GM10266 (cell line): ENCODE data around the gene SLC6A17.

ENCODE experiments used
- DNase-seq: peaks from one replicate; pipeline ENCODE4 v3.0.0; 2012; ENCODE audit errors: extremely low spot score
- CTCF ChIP-seq: IDR thresholded peaks from 2 replicates; pipeline ENCODE4 v1.5.1; 2012; ENCODE audit warnings: mild to moderate bottlenecking, low read depth; ENCODE audit not compliant: control insufficient read depth, insufficient read depth; ENCODE audit errors: missing control alignments

The SLC6A17 gene

DNA sequence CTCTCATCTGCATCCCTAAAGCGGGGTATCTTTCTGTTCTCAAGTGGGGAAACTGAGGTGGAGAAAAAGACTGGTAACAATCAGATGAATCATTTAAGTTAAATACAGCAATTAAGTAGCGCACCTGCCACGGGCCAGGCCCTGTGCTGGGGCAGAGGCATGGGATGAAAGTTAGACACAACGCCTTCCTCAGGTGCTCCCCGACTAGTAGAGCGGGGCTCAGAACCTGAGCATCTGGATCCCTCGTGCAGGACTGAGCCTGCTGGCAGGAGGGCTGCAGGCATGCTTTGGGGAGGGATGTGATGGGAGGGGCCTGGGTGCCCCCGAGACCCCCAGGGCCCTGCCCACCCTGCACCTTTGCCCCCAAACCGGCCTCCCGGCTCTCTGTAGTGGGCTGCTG, 44.9 kb downstream of the SLC6A17 start:
- TF ChIP-seq CTCF, result no peak
- no peak for DNase-seq

- DNase-seq, result peak; percentile 83
- TF ChIP-seq CTCF, result peak; percentile 95
Measured at GRCh38 chr1:110196917-110197765, 46.8 kb downstream of the SLC6A17 start.

DNA sequence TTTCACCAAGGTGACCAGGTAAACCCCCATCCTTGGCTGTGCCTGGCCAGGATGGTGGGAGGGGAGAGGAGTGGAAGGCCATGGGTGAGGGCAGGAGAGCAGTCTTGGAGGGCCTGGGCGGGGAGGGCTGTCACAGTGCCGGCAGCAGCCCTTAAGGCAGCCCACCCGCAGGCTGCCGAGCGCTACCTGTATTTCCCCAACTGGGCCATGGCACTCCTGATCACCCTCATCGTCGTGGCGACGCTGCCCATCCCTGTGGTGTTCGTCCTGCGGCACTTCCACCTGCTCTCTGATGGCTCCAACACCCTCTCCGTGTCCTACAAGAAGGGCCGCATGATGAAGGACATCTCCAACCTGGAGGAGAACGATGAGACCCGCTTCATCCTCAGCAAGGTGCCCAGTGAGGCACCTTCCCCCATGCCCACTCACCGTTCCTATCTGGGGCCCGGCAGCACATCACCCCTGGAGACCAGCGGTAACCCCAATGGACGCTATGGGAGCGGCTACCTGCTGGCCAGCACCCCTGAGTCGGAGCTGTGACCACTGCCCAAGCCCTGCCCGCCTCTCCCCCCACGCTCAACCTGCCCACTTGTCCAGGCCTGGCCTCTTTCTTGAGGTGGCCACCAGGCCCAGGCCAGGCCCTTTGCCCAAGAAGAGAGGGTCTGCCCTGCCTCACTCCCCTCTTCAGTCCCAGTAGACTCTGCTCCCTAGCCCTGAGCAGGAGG, 47.8 kb downstream of the SLC6A17 start:
- DNase-seq, result no peak

DNA sequence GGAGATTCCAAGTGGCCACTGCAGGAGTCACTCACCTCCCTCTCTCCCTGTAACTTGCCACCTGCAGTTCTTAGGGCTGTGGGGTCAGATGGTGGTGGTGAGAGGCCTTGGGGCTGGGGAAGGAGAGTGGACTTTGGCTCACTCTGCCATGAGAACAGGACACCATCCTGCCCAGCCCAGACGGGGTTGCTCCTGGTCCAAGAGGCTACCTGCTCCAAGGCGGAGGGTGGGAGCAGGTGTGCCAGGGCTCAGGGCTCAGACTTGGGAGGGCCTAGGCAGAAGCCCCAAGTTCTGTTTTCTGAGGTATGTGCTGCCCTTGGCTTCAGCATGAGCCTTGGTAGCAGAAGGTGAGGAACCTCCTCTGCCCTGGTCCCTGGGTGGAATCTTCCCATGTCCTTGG, 48.5 kb downstream of the SLC6A17 start:
- DNase-seq, result no peak
- TF ChIP-seq CTCF, result no peak

More for the DNA sequence above, 47.8 kb downstream of the SLC6A17 start:
- no peak for TF ChIP-seq CTCF

- no peak for TF ChIP-seq CTCF
- DNase-seq, result no peak
Measured at GRCh38 chr1:110200190-110200589, 49.9 kb downstream of the SLC6A17 start.

DNA sequence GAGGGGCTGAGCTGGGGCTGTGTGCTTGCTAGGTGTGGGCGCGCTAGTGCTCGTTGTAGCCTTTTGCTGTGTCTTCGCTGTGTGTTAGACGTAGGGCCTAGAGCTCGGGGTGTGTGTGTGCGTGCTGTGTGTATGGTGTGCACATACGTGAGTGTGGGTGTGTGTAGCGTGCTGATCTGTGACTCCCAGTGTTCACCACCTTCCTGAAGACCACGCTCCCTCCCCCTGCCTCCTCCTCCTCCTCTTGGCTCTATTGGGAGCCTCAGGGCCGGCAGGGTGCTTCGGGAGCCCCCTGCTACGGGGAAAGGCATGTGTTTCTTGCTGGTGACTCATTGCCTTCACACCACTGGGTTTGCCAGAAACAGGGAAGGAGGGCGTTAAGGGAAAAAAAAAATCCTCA, 50.4 kb downstream of the SLC6A17 start:
- no peak for TF ChIP-seq CTCF
- no peak for DNase-seq
